Measurements from ENCODE around the gene PPP1R1B. TPM values are rescaled to one million over a fixed set of nuclear protein-coding genes. Genes with fewer than 3 reads are reported as not detected.

PPP1R1B gene
- total RNA-seq, 1 experiment from 2014 or later: 0.08 TPM

- in situ Hi-C loops (cut with HindIII; ENCODE audit: low pct_unique_long_range_greater_than_20kb, low sequenced_read_pairs): no loop called here
Measured at GRCh38 chr17:39683295-39683939, 56.7 kb downstream of the PPP1R1B start.

GRCh38 chr17:39684369-39685192 lies 57.8 kb downstream of the PPP1R1B start:
- in situ Hi-C loops (cut with HindIII; ENCODE audit: low pct_unique_long_range_greater_than_20kb, low sequenced_read_pairs): no loop called here
- no peak for DNase-seq (ENCODE audit: low read depth, low spot score)

More at GRCh38 chr17:39683295-39683939, 56.7 kb downstream of the PPP1R1B start:
- no peak for DNase-seq (ENCODE audit: low read depth, low spot score)

Other genes starting within 250 kb of the PPP1R1B start
- gene FBXL20, start 225.3 kb upstream of the PPP1R1B start, total RNA-seq (2014; rRNA removed; shearing (Covaris generic)): 8.0 and 9.8 TPM in 2 replicates
- gene MED1, start 175.7 kb upstream of the PPP1R1B start, total RNA-seq (2014; rRNA removed; shearing (Covaris generic)): 20.1 and 22.1 TPM in 2 replicates
- gene CDK12, start 165.5 kb upstream of the PPP1R1B start, total RNA-seq (2014; rRNA removed; shearing (Covaris generic)): 40.7 TPM in 2 replicates
- not detected in 2 replicates for gene NEUROD2, start 19.0 kb upstream of the PPP1R1B start, total RNA-seq (2014; rRNA removed; shearing (Covaris generic))
- gene STARD3, start 10.2 kb downstream of the PPP1R1B start, total RNA-seq (2014; rRNA removed; shearing (Covaris generic)): 21.2 and 32.9 TPM in 2 replicates
- 0.05 and 0.53 TPM in 2 replicates for gene TCAP, start 38.4 kb downstream of the PPP1R1B start, total RNA-seq (2014; rRNA removed; shearing (Covaris generic))
- not detected in 2 replicates for gene PNMT, start 41.5 kb downstream of the PPP1R1B start, total RNA-seq (2014; rRNA removed; shearing (Covaris generic))
- 6.6 and 7.2 TPM in 2 replicates for gene PGAP3, start 61.1 kb downstream of the PPP1R1B start, total RNA-seq (2014; rRNA removed; shearing (Covaris generic))
- gene ERBB2, start 73.1 kb downstream of the PPP1R1B start, total RNA-seq (2014; rRNA removed; shearing (Covaris generic)): 11.9 and 12.4 TPM in 2 replicates
- gene MIEN1, start 103.6 kb downstream of the PPP1R1B start, total RNA-seq (2014; rRNA removed; shearing (Covaris generic)): 50.0 and 58.8 TPM in 2 replicates
- gene GRB7, start 111.0 kb downstream of the PPP1R1B start, total RNA-seq (2014; rRNA removed; shearing (Covaris generic)): 0.11 TPM in 1 of 2 replicates, not detected in the other
- gene IKZF3, start 237.4 kb downstream of the PPP1R1B start, total RNA-seq (2014; rRNA removed; shearing (Covaris generic)): 0.08 and 0.35 TPM in 2 replicates
- not detected in 2 replicates for gene ZPBP2, start 241.2 kb downstream of the PPP1R1B start, total RNA-seq (2014; rRNA removed; shearing (Covaris generic))